NCI-H2196 (cell line): ENCODE measurements around the gene DPYD.
"Not testable (repeated sequence)": the region's sequence is repeated elsewhere in the genome, so short reads cannot be mapped to it uniquely, and the experiment has no call there.

Source experiments
- DNase-seq: peaks from one replicate; lab custom pipeline; 2025; ENCODE audit not compliant: unreplicated experiment; lab: John Stamatoyannopoulos, UW

The DPYD gene

DNA sequence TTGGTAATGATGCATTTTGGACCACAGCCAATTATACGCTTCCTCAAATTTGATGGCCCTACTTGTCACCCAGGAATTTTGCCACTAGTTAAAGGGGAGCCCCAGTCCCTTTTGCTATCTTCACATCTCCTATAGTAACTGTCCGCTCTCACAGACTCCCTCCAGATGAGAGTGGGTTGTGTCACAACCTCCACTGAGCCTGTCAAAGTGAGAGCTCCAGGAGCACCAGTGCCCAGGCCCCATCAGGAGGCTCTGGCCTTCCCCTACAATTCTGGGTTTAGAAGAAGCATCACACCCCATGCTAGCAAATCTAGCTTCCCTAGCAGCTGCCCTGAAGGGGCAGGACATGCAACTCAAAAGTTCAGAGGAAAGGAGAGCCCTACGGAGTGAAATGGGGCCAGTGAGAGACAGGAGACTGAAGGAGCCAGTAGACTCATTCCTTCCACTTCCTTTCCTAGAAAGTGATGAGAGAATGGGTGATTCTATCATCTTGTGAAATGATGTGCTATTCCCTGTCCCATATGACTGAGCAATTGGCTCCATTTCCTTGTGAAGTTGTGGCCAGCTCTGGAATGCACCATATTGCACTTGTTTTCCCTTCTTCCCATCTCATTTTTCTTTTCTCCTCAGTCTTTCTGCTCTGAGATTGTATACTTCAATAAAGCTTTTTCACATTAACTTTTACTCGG lies 541.3 kb downstream of the DPYD start:
- no peak for DNase-seq

- DNase-seq, result no peak
Observed at GRCh38 chr1:97378596-97378995, 542.2 kb downstream of the DPYD start.

DNA sequence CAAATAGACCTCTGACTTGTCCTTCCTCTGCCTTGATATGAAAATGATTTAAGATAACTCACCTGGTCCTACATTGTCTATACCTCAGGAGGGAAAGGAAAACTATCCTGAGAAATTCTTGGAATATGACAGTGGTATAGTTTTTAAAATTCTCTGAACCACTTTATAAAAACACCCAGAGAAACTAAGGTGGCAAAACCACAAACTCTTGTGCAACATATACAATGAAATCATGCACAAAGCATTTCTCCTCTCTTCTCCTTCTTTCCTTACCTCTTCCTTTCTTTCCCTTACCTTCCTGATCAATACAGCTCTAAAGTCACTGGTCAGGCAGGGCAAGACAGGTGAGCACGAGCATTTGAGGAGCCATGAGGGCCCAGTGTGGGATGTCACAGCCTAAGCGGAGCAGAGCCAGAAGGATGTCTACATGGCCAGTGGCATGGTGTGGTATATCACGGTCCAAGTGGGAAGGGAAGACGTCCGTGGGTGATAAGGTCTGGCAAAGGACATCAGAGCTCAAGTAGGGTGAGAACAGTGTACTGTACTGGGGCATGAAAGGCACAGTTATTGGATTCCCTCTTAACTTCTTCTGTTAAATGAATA lies 543.3 kb downstream of the DPYD start:
- no peak for DNase-seq

DNA sequence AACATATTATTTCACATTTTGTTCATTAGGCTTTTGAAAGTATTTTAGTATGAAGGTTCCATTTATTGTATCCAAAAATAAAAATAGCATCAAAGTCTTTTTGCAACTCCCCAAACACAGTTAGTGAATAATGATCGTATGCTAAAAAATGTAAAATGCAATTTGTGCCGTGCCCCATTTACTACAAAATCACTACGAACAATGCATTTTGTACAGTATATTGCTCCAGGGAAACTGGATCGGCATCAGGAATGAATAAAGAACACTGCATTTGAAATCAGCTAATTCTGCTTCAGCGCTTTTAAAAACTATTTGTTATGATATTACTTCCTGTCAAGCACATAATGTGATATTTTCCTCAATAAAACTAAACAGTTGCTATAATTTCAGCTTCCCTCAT lies 547.8 kb downstream of the DPYD start:
- no peak for DNase-seq

GRCh38 chr1:97372531-97372930 lies 548.3 kb downstream of the DPYD start:
- no peak for DNase-seq

- DNase-seq, result no peak
Observed at GRCh38 chr1:97368296-97368695, 552.5 kb downstream of the DPYD start.

DNA sequence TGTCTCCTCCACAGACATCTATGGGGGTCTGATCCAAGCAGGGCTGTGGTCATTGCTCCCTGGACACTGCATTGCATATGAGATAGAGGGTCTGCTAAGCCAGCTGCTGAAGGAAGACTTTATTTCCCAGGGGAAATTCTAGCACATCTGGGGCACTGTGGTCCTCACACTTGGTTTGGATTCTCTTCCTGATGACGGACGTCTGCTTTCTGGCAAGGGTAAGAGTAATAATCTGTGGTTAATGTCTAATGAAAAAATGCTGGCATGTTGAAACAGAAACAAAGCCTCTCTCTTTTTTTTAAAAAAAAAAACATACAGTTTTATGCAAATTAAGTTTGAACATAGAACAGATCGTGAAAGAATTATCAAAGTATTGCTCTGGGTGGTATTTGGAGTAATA lies 553.9 kb downstream of the DPYD start:
- DNase-seq, result no peak

GRCh38 chr1:97365026-97365425 lies 555.8 kb downstream of the DPYD start:
- no peak for DNase-seq

GRCh38 chr1:97364086-97364485 lies 556.7 kb downstream of the DPYD start:
- no peak for DNase-seq

- DNase-seq, result no peak
Observed at GRCh38 chr1:97356309-97356708, 564.5 kb downstream of the DPYD start.

DNA sequence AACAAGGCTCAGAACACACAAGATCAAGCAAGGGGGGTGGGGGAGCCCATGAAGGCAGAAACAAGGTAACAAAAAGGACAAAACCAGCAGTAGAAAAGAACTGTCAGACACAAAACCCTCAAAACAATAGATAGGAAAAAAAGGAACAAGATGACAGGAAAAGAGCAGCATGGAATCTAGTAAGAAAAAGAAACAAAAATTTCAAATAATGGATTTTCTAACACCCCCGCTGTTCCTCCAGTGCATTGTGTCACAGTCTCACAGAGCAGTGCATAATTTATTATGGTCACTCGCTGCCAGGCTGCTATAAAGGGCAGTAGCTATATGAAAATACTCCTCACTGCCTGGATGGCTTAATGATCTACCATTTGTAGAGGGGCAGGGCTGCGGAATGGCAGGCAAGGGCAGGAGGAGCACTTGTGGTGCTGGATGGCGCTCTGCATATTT lies 567.9 kb downstream of the DPYD start:
- no peak for DNase-seq

- DNase-seq, result no peak
Observed at GRCh38 chr1:97351846-97352245, 569.0 kb downstream of the DPYD start.

DNA sequence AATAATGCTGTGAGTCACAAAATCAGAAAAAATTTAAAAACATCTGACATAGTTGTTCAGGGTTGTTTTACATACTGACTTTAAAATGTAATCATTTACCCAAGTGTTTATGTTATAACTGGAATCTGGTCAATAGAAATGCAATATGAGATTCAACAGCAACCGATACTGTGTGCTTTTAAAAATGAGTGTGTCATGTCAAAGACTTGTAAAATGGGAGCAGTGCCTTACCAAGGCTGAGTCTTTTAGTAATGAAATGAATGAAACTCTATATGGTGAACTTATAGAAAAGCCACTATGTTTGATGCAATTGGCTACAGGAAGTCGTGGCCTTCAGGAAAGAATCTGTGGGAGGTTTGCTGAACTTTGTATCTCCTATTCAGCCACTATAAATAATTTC lies 570.2 kb downstream of the DPYD start:
- no peak for DNase-seq

- no peak for DNase-seq
Observed at GRCh38 chr1:97350241-97350640, 570.6 kb downstream of the DPYD start.

GRCh38 chr1:97349794-97350193 lies 571.0 kb downstream of the DPYD start:
- not testable (repeated sequence) for DNase-seq

DNA sequence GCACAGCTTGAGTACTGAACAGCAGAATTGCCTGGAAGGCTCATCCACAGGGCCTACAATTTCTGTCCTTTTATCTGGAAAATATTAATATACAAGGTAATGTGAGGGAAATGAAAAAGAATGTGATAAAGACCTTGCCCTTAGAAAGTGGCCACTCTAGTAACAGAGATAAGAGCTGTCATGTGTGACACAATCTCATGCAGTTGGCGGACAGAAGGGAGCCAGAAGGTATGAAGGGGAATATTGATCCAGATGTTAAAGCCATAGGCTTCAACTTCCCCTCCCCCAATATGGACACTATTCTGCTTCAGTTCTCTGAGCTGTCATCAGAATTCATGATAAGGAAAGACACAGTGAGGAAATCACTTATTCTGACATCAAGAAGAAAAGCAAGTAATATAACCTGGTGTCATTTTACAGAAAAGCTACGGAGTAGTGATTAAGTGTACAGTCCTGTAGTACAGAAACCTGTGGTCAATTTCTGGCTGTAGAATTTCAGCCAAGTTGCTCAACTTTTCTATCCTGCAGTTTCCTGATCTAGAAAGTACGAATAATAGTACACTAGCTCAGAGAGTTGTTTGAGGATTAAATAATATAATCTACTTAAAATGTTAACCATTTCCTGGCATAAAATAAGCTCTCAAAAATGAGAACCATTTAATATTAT lies 572.1 kb downstream of the DPYD start:
- DNase-seq, result no peak

DNA sequence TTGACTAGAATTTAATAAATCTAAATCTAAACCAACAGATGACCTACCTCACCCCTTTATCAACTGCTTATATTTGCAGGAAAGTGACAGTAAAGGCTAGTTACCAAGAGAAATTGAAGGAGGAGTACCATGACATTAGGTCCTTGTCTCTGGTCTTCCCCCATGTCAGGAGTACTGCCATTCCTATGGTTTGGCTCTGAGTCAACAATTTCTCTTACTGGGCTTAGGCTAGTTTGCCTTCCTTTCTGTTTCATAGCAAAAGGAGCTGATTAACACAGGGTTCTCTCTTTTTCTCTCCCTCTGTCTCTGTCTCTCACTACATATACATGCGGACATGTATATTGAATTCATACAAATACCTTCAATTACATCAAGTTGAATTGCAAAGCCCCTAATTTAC lies 579.9 kb downstream of the DPYD start:
- DNase-seq, result no peak

DNA sequence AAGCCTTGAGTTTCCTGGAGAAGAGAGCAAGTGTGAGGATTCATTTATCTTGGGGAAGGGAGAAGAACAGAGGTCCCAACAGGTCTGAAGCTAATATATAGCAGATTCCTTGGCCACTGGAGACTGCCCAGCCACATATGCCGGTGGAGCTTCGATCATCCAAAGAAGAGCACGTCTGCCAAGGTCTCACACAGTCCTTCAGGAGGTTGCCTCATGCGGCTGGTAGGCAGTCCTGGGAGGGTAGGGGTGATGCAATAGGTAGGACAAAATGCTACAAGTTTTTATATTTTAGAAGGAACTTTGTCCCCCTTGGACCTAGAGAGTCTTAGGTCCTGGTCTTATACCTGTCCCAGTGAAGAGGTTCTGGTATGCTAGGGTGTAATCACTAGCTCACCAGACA lies 582.5 kb downstream of the DPYD start:
- no peak for DNase-seq

DNA sequence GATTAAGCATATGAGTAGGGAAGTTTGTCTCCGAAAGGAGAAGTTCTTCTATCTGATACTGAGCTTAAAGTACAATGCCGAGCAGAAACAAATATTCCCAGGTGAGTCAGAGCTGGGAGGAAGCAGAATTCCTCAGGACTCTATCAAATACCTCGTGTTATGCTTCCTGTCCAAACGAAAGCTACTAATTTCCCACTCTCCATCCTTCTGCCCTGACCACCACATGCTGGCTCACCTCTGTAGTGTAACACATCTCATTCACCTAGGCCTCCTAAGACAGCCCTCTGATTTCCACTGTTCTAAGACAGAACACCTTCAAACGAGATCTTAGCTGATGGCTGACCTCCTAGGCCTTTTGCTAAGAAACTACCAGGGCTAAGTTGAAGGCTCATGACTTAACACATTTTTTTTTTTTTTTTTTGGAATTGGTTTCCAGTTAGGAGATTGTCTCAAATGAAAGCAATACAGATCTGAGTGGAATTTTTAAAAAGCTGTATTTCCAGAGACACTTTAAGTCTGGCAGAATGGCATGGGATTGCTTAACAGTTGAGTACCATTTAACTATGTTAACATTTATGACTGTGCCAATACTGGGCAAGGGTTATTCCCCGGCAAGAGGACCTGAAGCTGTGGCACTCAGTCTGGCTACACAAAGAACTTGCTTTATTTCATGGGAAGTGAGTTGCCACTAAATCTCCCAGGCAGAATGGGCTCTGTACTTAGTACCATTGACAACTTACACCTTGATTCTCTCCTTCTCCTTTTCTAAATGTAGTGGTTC lies 583.4 kb downstream of the DPYD start:
- DNase-seq, result no peak

DNA sequence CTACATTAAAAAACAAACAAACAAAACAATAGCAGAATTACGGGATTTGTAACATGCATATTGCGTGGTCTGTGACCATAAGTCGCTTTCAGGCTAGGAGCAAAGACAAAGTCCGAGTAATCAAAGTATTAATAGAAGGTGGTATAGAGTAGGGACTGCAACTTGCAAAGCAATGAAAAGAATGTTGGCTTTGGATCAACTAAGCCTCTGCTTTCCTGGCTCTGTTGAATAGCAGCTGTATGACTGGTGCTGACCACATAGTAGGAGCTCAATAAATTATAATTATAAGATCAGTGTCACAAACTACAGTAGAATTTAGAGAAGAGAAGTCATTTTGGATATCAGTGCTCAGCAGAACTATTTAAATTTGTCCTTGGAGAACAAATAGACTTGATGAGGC lies 586.4 kb downstream of the DPYD start:
- DNase-seq, result no peak

- no peak for DNase-seq
Observed at GRCh38 chr1:97332716-97333115, 588.1 kb downstream of the DPYD start.

DNA sequence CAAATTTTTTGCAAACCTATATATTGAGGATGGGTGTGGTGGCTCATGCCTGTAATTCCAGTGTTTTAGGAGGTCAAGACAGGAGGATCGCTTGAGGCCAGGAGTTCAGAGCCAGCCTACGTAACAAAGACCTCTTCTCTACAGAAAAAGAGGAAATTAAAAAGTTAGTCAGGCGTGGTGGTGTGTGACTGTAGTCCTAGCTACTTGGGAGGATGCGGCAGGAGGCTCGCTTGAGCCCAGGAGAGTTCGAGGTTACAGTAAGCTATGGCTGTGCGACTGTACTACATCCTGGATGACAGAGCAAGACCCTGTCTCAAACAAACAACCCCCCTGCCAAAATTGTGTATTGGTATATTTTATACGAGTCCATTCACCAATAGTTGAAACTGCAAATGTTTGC lies 589.7 kb downstream of the DPYD start:
- DNase-seq, result no peak
